Liver (tissue), 9 donors: ENCODE measurements around the gene IRF2BP2. TPM values are rescaled to one million over a fixed set of nuclear protein-coding genes. Genes with fewer than 3 reads are reported as not detected.
A peak's percentile ranks its signal among the peaks of the same experiment; 100 is the strongest.

Source experiments
- DNase-seq: peaks from one replicate; pipeline ENCODE4 v3.0.0-alpha.2; 2017; ENCODE audit warnings: low spot score
- H3K27ac ChIP-seq, 2 donors: one replicate each; pipeline ENCODE4 v1.7.0; 2013; ENCODE audit warnings: inconsistent platforms in 2 of 2, low read length in 2 of 2, control low read depth in 1 of 2, low read depth in 1 of 2, mild to moderate bottlenecking in 1 of 2
- H3K27me3 ChIP-seq, 4 donors: one replicate each; pipeline versions ENCODE4 v1.6.1 to v1.7.0; 2013; ENCODE audit warnings: low read length in 3 of 4, inconsistent platforms in 1 of 4, mild to moderate bottlenecking in 1 of 4, moderate library complexity in 1 of 4; ENCODE audit not compliant: control insufficient read depth in 4 of 4, insufficient read depth in 4 of 4
- H3K36me3 ChIP-seq, 4 donors: one replicate each; pipeline versions ENCODE4 v1.6.1 to v1.7.0; 2013; ENCODE audit warnings: low read length in 3 of 4, mild to moderate bottlenecking in 3 of 4, low read depth in 1 of 4, moderate library complexity in 1 of 4; ENCODE audit not compliant: control insufficient read depth in 4 of 4, insufficient read depth in 3 of 4
- H3K4me1 ChIP-seq, 4 donors: one replicate each; pipeline versions ENCODE4 v1.6.1 to v1.7.0; 2013; ENCODE audit warnings: low read length in 3 of 4, mild to moderate bottlenecking in 3 of 4, moderate library complexity in 1 of 4; ENCODE audit not compliant: control insufficient read depth in 4 of 4, insufficient read depth in 4 of 4
- H3K4me3 ChIP-seq, 3 donors: one replicate each; pipeline versions ENCODE4 v1.6.1 to v1.7.0; 2013; ENCODE audit warnings: low read length in 3 of 3, control low read depth in 1 of 3, low read depth in 1 of 3, mild to moderate bottlenecking in 1 of 3
- H3K9ac ChIP-seq, 2 donors: one replicate each; pipeline ENCODE4 v1.7.0; 2013; ENCODE audit warnings: low read length in 2 of 2, mild to moderate bottlenecking in 2 of 2, moderate library complexity in 2 of 2, control low read depth in 1 of 2, low read depth in 1 of 2
- H3K9me3 ChIP-seq, 4 donors: one replicate each; pipeline versions ENCODE4 v1.6.1 to v1.7.0; 2013; ENCODE audit warnings: low read length in 3 of 4; ENCODE audit not compliant: control insufficient read depth in 4 of 4
- EGR1 ChIP-seq, 2 donors: IDR thresholded peaks; 2 replicates each; pipeline ENCODE4 v1.6.1; 2016 to 2018; ENCODE audit warnings: antibody characterized with exemption in 2 of 2, low read depth in 2 of 2
- FOXA1 ChIP-seq: IDR thresholded peaks from 2 replicates; pipeline ENCODE4 v1.6.1; 2016; ENCODE audit warnings: antibody characterized with exemption
- FOXA2 ChIP-seq: IDR thresholded peaks from 2 replicates; pipeline ENCODE4 v1.6.1; 2016; ENCODE audit warnings: antibody characterized with exemption
- GABPA ChIP-seq, 2 donors: IDR thresholded peaks in 1 of 2; conservative IDR thresholded peaks in 1 of 2; 2 replicates each; pipeline ENCODE4 v1.6.1; 2016; ENCODE audit warnings: antibody characterized with exemption in 2 of 2, mild to moderate bottlenecking in 1 of 2, moderate library complexity in 1 of 2
- HNF4A ChIP-seq, 2 donors: conservative IDR thresholded peaks; 2 replicates each; pipeline ENCODE4 v1.6.1; 2016; ENCODE audit warnings: antibody characterized with exemption in 2 of 2, mild to moderate bottlenecking in 2 of 2
- HNF4G ChIP-seq: IDR thresholded peaks from 2 replicates; pipeline ENCODE4 v1.6.1; 2016; ENCODE audit warnings: antibody characterized with exemption
- JUND ChIP-seq, 2 donors: IDR thresholded peaks; 2 replicates each; pipeline ENCODE4 v1.6.1; 2016; ENCODE audit warnings: antibody characterized with exemption in 2 of 2
- NR2F2 ChIP-seq: IDR thresholded peaks from 2 replicates; pipeline ENCODE4 v1.6.1; 2016; ENCODE audit warnings: antibody characterized with exemption
- RAD21 ChIP-seq, 2 donors: IDR thresholded peaks; 2 replicates each; pipeline ENCODE4 v1.6.1; 2016; ENCODE audit warnings: antibody characterized with exemption in 2 of 2, mild to moderate bottlenecking in 2 of 2
- RXRA ChIP-seq, 2 donors: IDR thresholded peaks; 2 replicates each; pipeline ENCODE4 v1.6.1; 2017 to 2018; ENCODE audit warnings: antibody characterized with exemption in 2 of 2, mild to moderate bottlenecking in 1 of 2
- SP1 ChIP-seq: IDR thresholded peaks from 2 replicates; pipeline ENCODE4 v1.6.1; 2018; ENCODE audit warnings: antibody characterized with exemption, mild to moderate bottlenecking
- TAF1 ChIP-seq: conservative IDR thresholded peaks from 2 replicates; pipeline ENCODE4 v1.6.1; 2016; ENCODE audit warnings: antibody characterized with exemption, mild to moderate bottlenecking
- YY1 ChIP-seq: IDR thresholded peaks from 2 replicates; pipeline ENCODE4 v1.6.1; 2016; ENCODE audit warnings: antibody characterized with exemption, mild to moderate bottlenecking
- WGBS: extraction: QIAGEN DNeasy Blood & Tissue Kit; methylation state at CpG from one replicate; pipeline ENCODE4 v1.1.7; 2013; 5-methylcytosine and 5-hydroxymethylcytosine counted together
- polyA plus RNA-seq, 2 donors: library from polyadenylated mRNA; stranded (reverse) in 1 of 2; unstranded in 1 of 2; fragments of 200-250 nt in 1 of 2; fragments of >200 nt in 1 of 2; fragmentation: Nextera tagmentation in 1 of 2; extraction: Ambion mirVana in 1 of 2; gene quantifications; one replicate each; pipeline versions ENCODE4 v1.2.1 to v1.2.3, GENCODE V29; 2013 to 2015
- total RNA-seq, 2 donors: library from RNA; depleted of rRNA; stranded (reverse); fragments of >200 nt; gene quantifications; one replicate each; pipeline ENCODE4 v1.2.3, GENCODE V29; 2014
- TF ChIP-seq, protein P1 (sequence below): IDR thresholded peaks from 2 replicates; pipeline ENCODE4 v1.6.1; 2016; ENCODE audit warnings: antibody characterized with exemption
- TF ChIP-seq, protein P2 (sequence below): IDR thresholded peaks from 2 replicates; pipeline ENCODE4 v1.6.1; 2016; ENCODE audit warnings: antibody characterized with exemption, mild to moderate bottlenecking
- TF ChIP-seq, protein P3 (sequence below): IDR thresholded peaks from 2 replicates; pipeline ENCODE4 v1.6.1; 2016; ENCODE audit warnings: antibody characterized with exemption
- TF ChIP-seq, protein P4 (sequence below): IDR thresholded peaks from 2 replicates; pipeline ENCODE4 v1.6.1; 2016; ENCODE audit warnings: antibody characterized with exemption
- TF ChIP-seq, protein P5 (sequence below): fragments of 150-350 bp; IDR thresholded peaks from 2 replicates; pipeline ENCODE4 v1.5.1; 2017; ENCODE audit warnings: improper control_type of control experiment, low read depth, low read length; ENCODE audit not compliant: missing input control
- donor health status: healthy.
- donor health status: healthy.
- donor health status: healthy.
- donor health status: healthy.
- donor health status: healthy.

IRF2BP2 gene
- total and polyA plus RNA-seq, 4 donors: 22.2 to 48.2 (median 35.4) TPM

DNA sequence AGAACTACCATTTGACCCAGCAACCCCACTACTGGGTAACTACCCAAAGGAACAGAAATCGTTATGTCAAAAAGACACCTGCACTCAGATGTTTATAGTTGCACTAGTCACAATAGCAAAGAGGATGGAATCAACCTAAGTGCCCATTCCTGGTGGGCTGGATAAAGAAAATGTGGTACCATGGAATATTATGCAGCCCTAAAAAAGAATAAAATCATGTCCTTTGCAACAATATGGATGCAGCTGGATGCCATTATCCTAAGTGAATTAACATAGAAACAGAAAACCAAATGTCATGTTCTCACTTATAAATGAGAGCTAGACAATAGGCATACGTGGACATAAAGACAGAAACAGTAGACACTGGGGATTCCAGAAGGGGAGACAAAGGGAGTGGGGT, 32.5 kb upstream of the IRF2BP2 start:
- Histone ChIP-seq H3K27me3 (no peaks in the 10 kb centered on the region), H3K9ac (peak overlapping the region in 1 of 2 donors; percentile 24), H3K4me3 (no peak overlapping the region), H3K9me3 (no peaks in the 10 kb centered on the region), H3K36me3 (no peaks in the 10 kb centered on the region), H3K27ac (peak overlapping the region; percentile 81 to 87), H3K4me1 (peaks cover 0 to 41% (median 22%) of the 10 kb centered on the region in 4 donors)
- 97% methylated on average over 2 of the region's 2 CpGs for WGBS
- TF ChIP-seq RAD21 (IDR thresholded peaks at IDR 0.05): no peak
- DNase-seq: no peak

DNA sequence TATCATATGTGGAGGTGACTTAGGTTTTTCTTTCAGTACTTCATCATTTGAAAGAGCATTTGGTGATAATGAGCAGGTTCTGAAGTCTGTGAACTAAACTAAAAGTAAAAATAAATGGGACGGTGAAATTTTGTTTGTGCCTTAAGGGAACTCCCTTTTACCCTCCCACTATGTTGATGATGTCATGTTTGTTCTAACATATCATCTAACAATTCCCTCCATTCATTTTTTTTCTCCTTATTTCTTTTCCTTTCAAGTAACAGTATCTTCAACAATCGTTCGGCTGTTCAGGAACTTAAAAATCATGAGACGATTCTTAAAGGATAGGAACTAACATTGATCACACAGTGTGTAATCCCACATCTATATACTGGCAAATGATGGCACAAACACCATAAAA, 30.0 kb upstream of the IRF2BP2 start:
- H3K4me3 ChIP-seq: no peak overlapping the region
- H3K4me1 ChIP-seq: peaks cover 0 to 30% (median 16%) of the 10 kb centered on the region in 4 donors
- TF ChIP-seq HNF4A (conservative IDR thresholded peaks at IDR 0.05) (no peak), GABPA (IDR thresholded peaks at IDR 0.05 in 1 of 2, conservative IDR thresholded peaks at IDR 0.05 in 1 of 2) (no peak)
- no peaks in the 10 kb centered on the region for H3K9me3 ChIP-seq
- H3K9ac ChIP-seq: no peak overlapping the region
- peak overlapping the region; percentile 61 to 84 for H3K27ac ChIP-seq
- H3K27me3 ChIP-seq: no peaks in the 10 kb centered on the region
- H3K36me3 ChIP-seq: no peaks in the 10 kb centered on the region
- WGBS: 77% methylated on average over 4 of the region's 4 CpGs
- DNase-seq: no peak

DNA sequence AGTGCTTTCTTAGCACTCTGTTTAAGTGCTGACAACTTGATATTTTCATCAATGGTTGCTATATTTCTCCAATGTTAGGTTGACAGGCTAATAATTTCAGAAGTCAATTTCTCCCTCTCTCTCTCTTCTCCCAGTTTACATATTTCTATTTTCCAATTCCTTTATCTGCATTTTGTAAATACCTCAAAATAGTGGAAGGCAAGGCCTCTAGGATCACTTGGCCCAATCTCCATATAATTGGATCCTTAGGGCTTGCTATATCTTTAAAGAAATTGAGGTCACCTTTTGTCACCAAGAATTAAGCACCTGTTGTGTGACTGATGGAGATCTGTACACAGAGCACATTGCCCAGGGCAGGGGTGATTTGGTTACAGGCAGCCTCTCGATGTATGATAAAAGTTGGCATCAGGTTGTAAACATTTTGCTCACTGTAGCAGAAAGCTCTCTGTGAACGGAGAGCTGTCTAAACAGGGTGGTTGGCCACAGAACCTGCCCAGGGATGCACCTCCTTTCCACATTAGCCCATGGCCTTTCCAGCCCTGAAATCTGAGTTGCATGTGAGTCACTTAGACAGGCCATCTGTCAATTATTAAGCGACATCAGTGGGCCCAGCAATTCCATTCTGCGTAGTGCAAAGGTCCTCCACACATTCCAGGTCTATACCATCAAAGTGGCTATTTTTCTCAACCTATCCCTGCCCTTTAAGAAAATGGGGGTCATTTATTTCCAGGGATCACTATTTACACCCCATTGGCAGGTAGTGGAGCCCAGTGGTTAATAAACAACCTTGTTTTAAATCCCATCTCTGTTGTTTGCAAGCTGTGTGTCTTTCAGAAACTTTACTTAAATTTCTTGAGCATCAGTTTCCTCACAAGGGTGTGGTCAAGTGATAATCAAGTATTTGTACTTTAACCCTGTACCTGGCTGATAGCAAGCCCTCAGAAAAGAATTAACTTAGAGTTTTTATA, 29.1 kb upstream of the IRF2BP2 start:
- no peak overlapping the region for H3K9ac ChIP-seq
- H3K4me3 ChIP-seq: no peak overlapping the region
- no peaks in the 10 kb centered on the region for H3K9me3 ChIP-seq
- TF ChIP-seq EGR1 (IDR thresholded peaks at IDR 0.05; ENCODE audit: low read depth in 2 of 2): no peak
- TF ChIP-seq, protein P1, sequence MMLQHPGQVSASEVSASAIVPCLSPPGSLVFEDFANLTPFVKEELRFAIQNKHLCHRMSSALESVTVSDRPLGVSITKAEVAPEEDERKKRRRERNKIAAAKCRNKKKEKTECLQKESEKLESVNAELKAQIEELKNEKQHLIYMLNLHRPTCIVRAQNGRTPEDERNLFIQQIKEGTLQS: peak; percentile 60
- TF ChIP-seq, protein P2, sequence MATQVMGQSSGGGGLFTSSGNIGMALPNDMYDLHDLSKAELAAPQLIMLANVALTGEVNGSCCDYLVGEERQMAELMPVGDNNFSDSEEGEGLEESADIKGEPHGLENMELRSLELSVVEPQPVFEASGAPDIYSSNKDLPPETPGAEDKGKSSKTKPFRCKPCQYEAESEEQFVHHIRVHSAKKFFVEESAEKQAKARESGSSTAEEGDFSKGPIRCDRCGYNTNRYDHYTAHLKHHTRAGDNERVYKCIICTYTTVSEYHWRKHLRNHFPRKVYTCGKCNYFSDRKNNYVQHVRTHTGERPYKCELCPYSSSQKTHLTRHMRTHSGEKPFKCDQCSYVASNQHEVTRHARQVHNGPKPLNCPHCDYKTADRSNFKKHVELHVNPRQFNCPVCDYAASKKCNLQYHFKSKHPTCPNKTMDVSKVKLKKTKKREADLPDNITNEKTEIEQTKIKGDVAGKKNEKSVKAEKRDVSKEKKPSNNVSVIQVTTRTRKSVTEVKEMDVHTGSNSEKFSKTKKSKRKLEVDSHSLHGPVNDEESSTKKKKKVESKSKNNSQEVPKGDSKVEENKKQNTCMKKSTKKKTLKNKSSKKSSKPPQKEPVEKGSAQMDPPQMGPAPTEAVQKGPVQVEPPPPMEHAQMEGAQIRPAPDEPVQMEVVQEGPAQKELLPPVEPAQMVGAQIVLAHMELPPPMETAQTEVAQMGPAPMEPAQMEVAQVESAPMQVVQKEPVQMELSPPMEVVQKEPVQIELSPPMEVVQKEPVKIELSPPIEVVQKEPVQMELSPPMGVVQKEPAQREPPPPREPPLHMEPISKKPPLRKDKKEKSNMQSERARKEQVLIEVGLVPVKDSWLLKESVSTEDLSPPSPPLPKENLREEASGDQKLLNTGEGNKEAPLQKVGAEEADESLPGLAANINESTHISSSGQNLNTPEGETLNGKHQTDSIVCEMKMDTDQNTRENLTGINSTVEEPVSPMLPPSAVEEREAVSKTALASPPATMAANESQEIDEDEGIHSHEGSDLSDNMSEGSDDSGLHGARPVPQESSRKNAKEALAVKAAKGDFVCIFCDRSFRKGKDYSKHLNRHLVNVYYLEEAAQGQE: peak; percentile 76
- TF ChIP-seq HNF4A (conservative IDR thresholded peaks at IDR 0.05): peak; percentile 76 to 79
- peak; percentile 13 for TF ChIP-seq NR2F2
- peak; percentile 85 for TF ChIP-seq YY1
- TF ChIP-seq GABPA (IDR thresholded peaks at IDR 0.05 in 1 of 2, conservative IDR thresholded peaks at IDR 0.05 in 1 of 2): no peak
- TF ChIP-seq, protein P3, sequence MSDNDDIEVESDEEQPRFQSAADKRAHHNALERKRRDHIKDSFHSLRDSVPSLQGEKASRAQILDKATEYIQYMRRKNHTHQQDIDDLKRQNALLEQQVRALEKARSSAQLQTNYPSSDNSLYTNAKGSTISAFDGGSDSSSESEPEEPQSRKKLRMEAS: peak; percentile 53
- TF ChIP-seq, protein P4, sequence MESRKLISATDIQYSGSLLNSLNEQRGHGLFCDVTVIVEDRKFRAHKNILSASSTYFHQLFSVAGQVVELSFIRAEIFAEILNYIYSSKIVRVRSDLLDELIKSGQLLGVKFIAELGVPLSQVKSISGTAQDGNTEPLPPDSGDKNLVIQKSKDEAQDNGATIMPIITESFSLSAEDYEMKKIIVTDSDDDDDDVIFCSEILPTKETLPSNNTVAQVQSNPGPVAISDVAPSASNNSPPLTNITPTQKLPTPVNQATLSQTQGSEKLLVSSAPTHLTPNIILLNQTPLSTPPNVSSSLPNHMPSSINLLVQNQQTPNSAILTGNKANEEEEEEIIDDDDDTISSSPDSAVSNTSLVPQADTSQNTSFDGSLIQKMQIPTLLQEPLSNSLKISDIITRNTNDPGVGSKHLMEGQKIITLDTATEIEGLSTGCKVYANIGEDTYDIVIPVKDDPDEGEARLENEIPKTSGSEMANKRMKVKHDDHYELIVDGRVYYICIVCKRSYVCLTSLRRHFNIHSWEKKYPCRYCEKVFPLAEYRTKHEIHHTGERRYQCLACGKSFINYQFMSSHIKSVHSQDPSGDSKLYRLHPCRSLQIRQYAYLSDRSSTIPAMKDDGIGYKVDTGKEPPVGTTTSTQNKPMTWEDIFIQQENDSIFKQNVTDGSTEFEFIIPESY: no peak
- TF ChIP-seq, protein P5, sequence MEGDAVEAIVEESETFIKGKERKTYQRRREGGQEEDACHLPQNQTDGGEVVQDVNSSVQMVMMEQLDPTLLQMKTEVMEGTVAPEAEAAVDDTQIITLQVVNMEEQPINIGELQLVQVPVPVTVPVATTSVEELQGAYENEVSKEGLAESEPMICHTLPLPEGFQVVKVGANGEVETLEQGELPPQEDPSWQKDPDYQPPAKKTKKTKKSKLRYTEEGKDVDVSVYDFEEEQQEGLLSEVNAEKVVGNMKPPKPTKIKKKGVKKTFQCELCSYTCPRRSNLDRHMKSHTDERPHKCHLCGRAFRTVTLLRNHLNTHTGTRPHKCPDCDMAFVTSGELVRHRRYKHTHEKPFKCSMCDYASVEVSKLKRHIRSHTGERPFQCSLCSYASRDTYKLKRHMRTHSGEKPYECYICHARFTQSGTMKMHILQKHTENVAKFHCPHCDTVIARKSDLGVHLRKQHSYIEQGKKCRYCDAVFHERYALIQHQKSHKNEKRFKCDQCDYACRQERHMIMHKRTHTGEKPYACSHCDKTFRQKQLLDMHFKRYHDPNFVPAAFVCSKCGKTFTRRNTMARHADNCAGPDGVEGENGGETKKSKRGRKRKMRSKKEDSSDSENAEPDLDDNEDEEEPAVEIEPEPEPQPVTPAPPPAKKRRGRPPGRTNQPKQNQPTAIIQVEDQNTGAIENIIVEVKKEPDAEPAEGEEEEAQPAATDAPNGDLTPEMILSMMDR: no peak
- no peak for TF ChIP-seq TAF1
- peak; percentile 79 to 85 for TF ChIP-seq JUND (IDR thresholded peaks at IDR 0.05)
- TF ChIP-seq RXRA (IDR thresholded peaks at IDR 0.05): peak; percentile 66 to 81
- peak; percentile 55 for TF ChIP-seq HNF4G
- TF ChIP-seq FOXA1: no peak
- TF ChIP-seq RAD21 (IDR thresholded peaks at IDR 0.05): peak; percentile 47 to 68
- peak; percentile 84 for TF ChIP-seq SP1
- TF ChIP-seq FOXA2: peak; percentile 61
- H3K36me3 ChIP-seq: no peaks in the 10 kb centered on the region
- peaks cover 0 to 27% (median 16%) of the 10 kb centered on the region in 4 donors for H3K4me1 ChIP-seq
- no peak for DNase-seq
- 34% methylated on average over 4 of the region's 4 CpGs for WGBS
- peak overlapping the region; percentile 61 to 84 for H3K27ac ChIP-seq
- no peaks in the 10 kb centered on the region for H3K27me3 ChIP-seq
